Measurements from ENCODE around the gene PMP22.

DNA sequence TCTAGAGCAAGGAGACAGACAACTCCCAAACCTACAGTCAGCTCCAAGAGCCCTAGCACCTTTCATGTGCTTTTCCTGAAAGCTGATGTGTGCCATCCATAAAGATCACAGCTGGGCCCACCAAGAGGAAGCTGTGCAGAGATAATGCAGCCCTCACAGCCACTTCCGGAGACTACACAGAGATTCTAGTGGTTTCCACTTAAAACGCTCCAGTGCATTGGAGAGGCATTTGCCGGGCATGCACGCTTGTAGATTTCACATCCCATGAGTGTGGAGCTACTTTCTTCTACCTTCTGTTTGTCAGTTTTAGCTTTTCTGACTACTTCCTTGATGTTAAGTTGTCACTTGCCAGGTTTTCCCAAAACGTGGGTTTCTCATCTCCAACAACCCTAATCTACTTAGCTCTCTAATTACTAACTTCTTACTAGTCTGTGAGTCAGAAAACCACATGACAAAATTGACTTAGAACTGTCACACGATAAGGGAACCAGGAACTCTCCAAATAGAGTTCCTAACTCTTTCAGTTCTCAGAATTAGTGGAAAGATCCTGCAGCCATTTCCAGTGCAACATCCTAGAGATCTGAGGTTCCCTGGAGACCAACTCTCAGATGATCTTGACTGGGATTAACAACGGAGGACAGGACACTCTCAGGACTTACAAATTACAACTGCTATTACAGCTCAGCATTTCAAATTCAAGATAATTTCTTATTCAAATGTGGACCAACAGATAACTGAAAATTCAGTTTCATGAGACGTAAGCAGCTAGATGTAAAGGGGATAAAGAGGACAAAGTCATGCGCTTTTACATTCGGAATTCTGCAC lies 28.6 kb downstream of the PMP22 start:
- TF ChIP-seq, protein P1, sequence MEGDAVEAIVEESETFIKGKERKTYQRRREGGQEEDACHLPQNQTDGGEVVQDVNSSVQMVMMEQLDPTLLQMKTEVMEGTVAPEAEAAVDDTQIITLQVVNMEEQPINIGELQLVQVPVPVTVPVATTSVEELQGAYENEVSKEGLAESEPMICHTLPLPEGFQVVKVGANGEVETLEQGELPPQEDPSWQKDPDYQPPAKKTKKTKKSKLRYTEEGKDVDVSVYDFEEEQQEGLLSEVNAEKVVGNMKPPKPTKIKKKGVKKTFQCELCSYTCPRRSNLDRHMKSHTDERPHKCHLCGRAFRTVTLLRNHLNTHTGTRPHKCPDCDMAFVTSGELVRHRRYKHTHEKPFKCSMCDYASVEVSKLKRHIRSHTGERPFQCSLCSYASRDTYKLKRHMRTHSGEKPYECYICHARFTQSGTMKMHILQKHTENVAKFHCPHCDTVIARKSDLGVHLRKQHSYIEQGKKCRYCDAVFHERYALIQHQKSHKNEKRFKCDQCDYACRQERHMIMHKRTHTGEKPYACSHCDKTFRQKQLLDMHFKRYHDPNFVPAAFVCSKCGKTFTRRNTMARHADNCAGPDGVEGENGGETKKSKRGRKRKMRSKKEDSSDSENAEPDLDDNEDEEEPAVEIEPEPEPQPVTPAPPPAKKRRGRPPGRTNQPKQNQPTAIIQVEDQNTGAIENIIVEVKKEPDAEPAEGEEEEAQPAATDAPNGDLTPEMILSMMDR (IDR thresholded peaks at IDR 0.05; ENCODE audit: low read depth, low read length), result no peak
- no peak for TF ChIP-seq EZH2phosphoT487 (IDR thresholded peaks at IDR 0.05; ENCODE audit: low read depth)
